Peyer's patch (tissue), 4 donors: ENCODE data around the gene TBX1.

Experiments
- POLR2A ChIP-seq, 2 donors: fragments of 450-650 bp; IDR thresholded peaks; one replicate each; pipeline ENCODE4 v1.5.1; 2017; ENCODE audit warnings: antibody characterized with exemption in 2 of 2, mild to moderate bottlenecking in 2 of 2, moderate library complexity in 2 of 2
- TF ChIP-seq, protein P1 (sequence below), 6 experiments: fragments of 450-650 bp in 4 of 6; fragments of 200-600 bp in 2 of 6; sonication (generic) in 1 of 6; IDR thresholded peaks; one replicate each; pipeline ENCODE4 v1.5.1; 2017 to 2019; ENCODE audit warnings: antibody characterized with exemption in 6 of 6, mild to moderate bottlenecking in 3 of 6, moderate library complexity in 1 of 6

DNA sequence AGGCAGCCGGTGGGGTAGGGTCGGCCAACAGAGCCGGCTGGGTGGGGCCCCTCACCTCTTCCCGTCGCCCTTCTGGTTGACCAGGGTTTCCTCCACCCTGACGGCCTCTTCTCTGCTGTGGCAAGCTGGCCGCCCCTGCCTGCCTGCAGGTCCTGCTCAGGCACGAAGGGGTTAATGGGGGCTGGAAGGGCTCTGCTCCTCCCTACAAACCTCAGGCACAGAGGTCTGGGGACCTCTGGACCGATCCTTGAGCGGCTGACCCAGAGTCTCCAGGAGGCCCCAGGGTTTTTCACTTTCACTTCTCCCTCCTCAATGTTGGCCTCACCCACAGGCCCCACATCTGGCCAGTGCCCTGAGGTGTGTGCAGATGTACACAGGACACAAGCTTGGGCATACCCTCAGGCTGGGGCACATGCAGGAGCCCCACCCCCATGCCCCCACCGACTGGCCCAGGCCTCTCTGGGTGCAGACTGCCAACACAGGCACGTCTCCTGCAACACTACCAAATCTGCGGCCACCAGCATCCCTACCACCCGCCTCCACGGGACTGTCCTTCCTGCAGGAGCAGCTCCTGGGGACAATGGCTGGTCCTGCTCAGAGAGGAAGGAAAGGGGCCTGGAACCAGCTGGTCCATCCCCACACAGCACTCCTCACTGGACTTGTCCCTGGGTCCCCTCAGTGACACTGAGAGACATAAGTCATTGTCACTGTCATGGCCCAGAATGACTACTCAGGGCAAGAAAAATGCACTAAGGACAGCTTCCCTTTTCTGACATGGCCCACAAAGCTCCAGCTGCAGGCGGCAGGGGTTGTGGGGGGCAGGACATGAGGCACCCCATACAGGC, 3.2 kb upstream of the TBX1 start:
- TF ChIP-seq, protein P1, sequence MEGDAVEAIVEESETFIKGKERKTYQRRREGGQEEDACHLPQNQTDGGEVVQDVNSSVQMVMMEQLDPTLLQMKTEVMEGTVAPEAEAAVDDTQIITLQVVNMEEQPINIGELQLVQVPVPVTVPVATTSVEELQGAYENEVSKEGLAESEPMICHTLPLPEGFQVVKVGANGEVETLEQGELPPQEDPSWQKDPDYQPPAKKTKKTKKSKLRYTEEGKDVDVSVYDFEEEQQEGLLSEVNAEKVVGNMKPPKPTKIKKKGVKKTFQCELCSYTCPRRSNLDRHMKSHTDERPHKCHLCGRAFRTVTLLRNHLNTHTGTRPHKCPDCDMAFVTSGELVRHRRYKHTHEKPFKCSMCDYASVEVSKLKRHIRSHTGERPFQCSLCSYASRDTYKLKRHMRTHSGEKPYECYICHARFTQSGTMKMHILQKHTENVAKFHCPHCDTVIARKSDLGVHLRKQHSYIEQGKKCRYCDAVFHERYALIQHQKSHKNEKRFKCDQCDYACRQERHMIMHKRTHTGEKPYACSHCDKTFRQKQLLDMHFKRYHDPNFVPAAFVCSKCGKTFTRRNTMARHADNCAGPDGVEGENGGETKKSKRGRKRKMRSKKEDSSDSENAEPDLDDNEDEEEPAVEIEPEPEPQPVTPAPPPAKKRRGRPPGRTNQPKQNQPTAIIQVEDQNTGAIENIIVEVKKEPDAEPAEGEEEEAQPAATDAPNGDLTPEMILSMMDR (IDR thresholded peaks at IDR 0.05) = no peak
- no peak for TF ChIP-seq POLR2A (IDR thresholded peaks at IDR 0.05)
